Endothelial cell of umbilical vein (primary cell): ENCODE data around the gene ORMDL3.

Source experiments
- POLR2A ChIP-seq: IDR thresholded peaks from 2 replicates; pipeline ENCODE4 v1.6.1; 2012; ENCODE audit warnings: low read depth, mild to moderate bottlenecking, control low read depth, low read length
- POLR2AphosphoS5 ChIP-seq: IDR thresholded peaks from 2 replicates; pipeline ENCODE4 v1.6.1; 2012; ENCODE audit warnings: low read depth, mild to moderate bottlenecking, control low read depth, low read length, moderate library complexity; ENCODE audit not compliant: insufficient read depth

GRCh38 chr17:39903158-39903884, 24.1 kb downstream of the ORMDL3 start:
- TF ChIP-seq POLR2AphosphoS5 = no peak
- no peak for TF ChIP-seq POLR2A
